CD4-positive, alpha-beta T cell (primary cell): ENCODE measurements around the gene CCDC154. TPM values are rescaled to one million over a fixed set of nuclear protein-coding genes. Genes with fewer than 3 reads are reported as not detected.

Experiments
- ATAC-seq: fragments of 200-7000 bp; cut with Tn5 transposase; one replicate; pipeline ENCODE4 v1.10.0; 2022; ENCODE audit warnings: mild to moderate bottlenecking; ENCODE audit not compliant: poor library complexity
- CTCF ChIA-PET: fragments of 350-600 bp; sonication (Branson Sonifier 250); formaldehyde crosslinking; loops from one replicate; lab custom pipeline; 2021; ENCODE audit warnings: antibody characterized with exemption, inconsistent platforms; lab: Charles Lee
- POLR2A ChIA-PET: fragments of 350-600 bp; sonication (Branson Sonifier 250); formaldehyde crosslinking; loops from one replicate; lab custom pipeline; 2021; ENCODE audit warnings: antibody characterized with exemption, inconsistent platforms; lab: Charles Lee
- DNase-seq, 14 experiments: peaks; one replicate each; pipeline ENCODE4 v3.0.0-alpha.2; 2013 to 2020; ENCODE audit warnings: mixed read lengths in 2 of 14
- H3K27ac ChIP-seq, 2 donors: one replicate each; pipeline versions ENCODE4 v1.5.1 to v1.7.0; 2013; ENCODE audit warnings: low read length in 2 of 2, low read depth in 1 of 2, mild to moderate bottlenecking in 1 of 2
- H3K27me3 ChIP-seq, 2 experiments: 1 replicate in 1 of 2; 2 replicates in 1 of 2; pipeline versions ENCODE4 v1.6.1 to v1.7.0; 2013; ENCODE audit warnings: low read length in 2 of 2, control low read depth in 1 of 2, mild to moderate bottlenecking in 1 of 2, moderate library complexity in 1 of 2; ENCODE audit not compliant: insufficient read depth in 2 of 2, control insufficient read depth in 1 of 2
- H3K36me3 ChIP-seq: one replicate; pipeline ENCODE4 v1.6.1; 2013; ENCODE audit warnings: low read length, control low read depth; ENCODE audit not compliant: insufficient read depth
- H3K4me1 ChIP-seq: one replicate; pipeline ENCODE4 v1.6.1; 2013; ENCODE audit warnings: low read length, control low read depth; ENCODE audit not compliant: insufficient read depth
- H3K4me3 ChIP-seq: one replicate; pipeline ENCODE4 v1.5.1; 2013; ENCODE audit warnings: mild to moderate bottlenecking, low read length, moderate library complexity
- H3K9me3 ChIP-seq, 2 experiments: 1 replicate in 1 of 2; 2 replicates in 1 of 2; pipeline versions ENCODE4 v1.6.1 to v1.7.0; 2013; ENCODE audit warnings: low read length in 2 of 2, mild to moderate bottlenecking in 2 of 2, control low read depth in 1 of 2, moderate library complexity in 1 of 2; ENCODE audit not compliant: control insufficient read depth in 1 of 2, insufficient read depth in 1 of 2
- H3K27ac Mint-ChIP-seq: one replicate; pipeline ENCODE4 v1.8.0; 2020; ENCODE audit warnings: mixed read lengths
- H3K27me3 Mint-ChIP-seq: one replicate; pipeline ENCODE4 v1.8.0; 2021; ENCODE audit warnings: mixed read lengths
- H3K36me3 Mint-ChIP-seq: one replicate; pipeline ENCODE4 v1.8.0; 2021; ENCODE audit warnings: low read depth, mixed read lengths
- H3K4me1 Mint-ChIP-seq: one replicate; pipeline ENCODE4 v1.8.0; 2021; ENCODE audit warnings: low read depth, mixed read lengths
- H3K4me3 Mint-ChIP-seq: one replicate; pipeline ENCODE4 v1.8.0; 2020; ENCODE audit warnings: mild to moderate bottlenecking, mixed read lengths
- H3K9me3 Mint-ChIP-seq: one replicate; pipeline ENCODE4 v1.8.0; 2020; ENCODE audit warnings: mixed read lengths
- intact Hi-C, 2 experiments: fragments of 100-400 bp; cut with DNase I in 1 of 2; cut with micrococcal nuclease in 1 of 2; formaldehyde crosslinking; loops; one replicate each; pipeline versions ENCODE4 v1.15.1 to v1.9.0; 2023 to 2025; cut with DNase I, micrococcal nuclease
- total RNA-seq, 174 experiments: library from RNA in 2 of 174; stranded (reverse) in 2 of 174; gene quantifications; one replicate each; pipeline ENCODE4 v1.2.3 and lab custom pipeline; 2021 to 2026
- TF ChIP-seq, protein P1 (sequence below): fragments of 200-600 bp; IDR thresholded peaks from one replicate; pipeline ENCODE4 v1.8.0; 2022; ENCODE audit warnings: antibody characterized with exemption, mild to moderate bottlenecking

CCDC154 gene
- total RNA-seq, 2 experiments from 2014 or later = 2.9 to 3.0 TPM

DNA sequence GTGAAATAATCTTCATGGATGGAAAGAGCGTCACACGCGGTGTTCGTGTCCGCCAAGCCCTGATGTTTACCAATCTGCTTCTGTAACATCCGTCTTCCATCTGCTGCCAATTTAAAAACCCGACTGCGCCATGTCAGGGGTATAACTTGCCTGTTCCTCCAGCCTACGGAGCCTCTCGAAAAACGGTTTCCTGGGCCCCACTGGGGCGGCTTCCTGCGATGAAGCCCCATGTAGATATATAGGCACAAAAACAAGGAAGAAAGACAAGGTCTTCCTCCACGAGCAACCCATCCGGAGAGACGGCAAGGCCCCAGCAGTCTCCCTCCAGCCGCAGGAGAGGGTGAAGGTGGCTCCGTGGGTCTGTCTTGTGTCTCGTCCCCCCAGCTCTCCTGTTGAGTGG is 44.3 kb upstream of the CCDC154 start, which contains the start of gene PTX4:
TSS of gene PTX4 (minus strand) at position 326 of the 400 bp plus-strand sequence. CDS start at position 291, 35 bp downstream.
- H3K4me1 Mint-ChIP-seq = peaks cover 10% of the 10 kb centered on the region
- Histone ChIP-seq H3K4me3 (no peak within 1 kb of the TSS), H3K4me1 (peaks cover 13% of the 10 kb centered on the region), H3K27ac (no peak within 1 kb of the TSS), H3K27me3 (no peaks in the 10 kb centered on the region), H3K9me3 (peaks cover 0 to 7% of the 10 kb centered on the region in 2 experiments), H3K36me3 (no peaks in the 10 kb centered on the region)
- no peak for ATAC-seq
- POLR2A ChIA-PET = interaction anchor here (0.9 kb wide), 1 partner anchor 68 kb away, joined by 4 read pairs; the partner anchor contains the start of gene UQCC4
- H3K27ac Mint-ChIP-seq = no peak within 1 kb of the TSS
- peaks cover 5% of the 10 kb centered on the region for H3K36me3 Mint-ChIP-seq
- TF ChIP-seq, protein P1, sequence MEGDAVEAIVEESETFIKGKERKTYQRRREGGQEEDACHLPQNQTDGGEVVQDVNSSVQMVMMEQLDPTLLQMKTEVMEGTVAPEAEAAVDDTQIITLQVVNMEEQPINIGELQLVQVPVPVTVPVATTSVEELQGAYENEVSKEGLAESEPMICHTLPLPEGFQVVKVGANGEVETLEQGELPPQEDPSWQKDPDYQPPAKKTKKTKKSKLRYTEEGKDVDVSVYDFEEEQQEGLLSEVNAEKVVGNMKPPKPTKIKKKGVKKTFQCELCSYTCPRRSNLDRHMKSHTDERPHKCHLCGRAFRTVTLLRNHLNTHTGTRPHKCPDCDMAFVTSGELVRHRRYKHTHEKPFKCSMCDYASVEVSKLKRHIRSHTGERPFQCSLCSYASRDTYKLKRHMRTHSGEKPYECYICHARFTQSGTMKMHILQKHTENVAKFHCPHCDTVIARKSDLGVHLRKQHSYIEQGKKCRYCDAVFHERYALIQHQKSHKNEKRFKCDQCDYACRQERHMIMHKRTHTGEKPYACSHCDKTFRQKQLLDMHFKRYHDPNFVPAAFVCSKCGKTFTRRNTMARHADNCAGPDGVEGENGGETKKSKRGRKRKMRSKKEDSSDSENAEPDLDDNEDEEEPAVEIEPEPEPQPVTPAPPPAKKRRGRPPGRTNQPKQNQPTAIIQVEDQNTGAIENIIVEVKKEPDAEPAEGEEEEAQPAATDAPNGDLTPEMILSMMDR = no peak
- no peak within 1 kb of the TSS for H3K4me3 Mint-ChIP-seq
- CTCF ChIA-PET = no interaction called here
- no peaks in the 10 kb centered on the region for H3K9me3 Mint-ChIP-seq
- intact Hi-C loops = no loop called here
- H3K27me3 Mint-ChIP-seq = no peaks in the 10 kb centered on the region
- DNase-seq = no peak

DNA sequence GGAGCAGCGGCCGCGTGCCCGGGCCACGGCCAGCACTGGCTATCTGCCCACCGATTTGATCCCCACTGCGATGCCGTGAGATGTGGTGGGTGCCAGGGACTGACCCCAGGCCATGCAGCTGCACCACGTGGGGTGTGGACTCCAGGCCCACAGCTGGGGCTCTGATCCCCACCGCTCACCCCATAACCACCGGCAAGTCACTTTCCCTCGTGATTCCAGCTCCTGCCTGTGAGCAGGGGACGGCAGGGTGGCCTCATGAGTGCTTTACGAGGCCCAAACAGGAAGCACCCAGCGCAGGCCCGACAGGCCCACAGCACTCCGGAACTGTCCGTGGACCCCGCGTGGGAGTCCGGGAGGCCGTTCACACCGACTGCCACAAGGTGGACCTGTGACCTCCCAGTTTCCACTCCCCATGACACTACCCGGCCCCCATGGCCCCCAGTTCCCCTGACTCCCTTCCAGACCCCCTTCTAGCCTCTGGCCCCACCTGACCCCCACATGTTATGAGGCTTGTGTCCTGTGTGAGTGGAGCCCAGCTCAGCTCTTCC is 43.8 kb upstream of the CCDC154 start:
- no peaks in the 10 kb centered on the region for H3K27me3 Mint-ChIP-seq

DNA sequence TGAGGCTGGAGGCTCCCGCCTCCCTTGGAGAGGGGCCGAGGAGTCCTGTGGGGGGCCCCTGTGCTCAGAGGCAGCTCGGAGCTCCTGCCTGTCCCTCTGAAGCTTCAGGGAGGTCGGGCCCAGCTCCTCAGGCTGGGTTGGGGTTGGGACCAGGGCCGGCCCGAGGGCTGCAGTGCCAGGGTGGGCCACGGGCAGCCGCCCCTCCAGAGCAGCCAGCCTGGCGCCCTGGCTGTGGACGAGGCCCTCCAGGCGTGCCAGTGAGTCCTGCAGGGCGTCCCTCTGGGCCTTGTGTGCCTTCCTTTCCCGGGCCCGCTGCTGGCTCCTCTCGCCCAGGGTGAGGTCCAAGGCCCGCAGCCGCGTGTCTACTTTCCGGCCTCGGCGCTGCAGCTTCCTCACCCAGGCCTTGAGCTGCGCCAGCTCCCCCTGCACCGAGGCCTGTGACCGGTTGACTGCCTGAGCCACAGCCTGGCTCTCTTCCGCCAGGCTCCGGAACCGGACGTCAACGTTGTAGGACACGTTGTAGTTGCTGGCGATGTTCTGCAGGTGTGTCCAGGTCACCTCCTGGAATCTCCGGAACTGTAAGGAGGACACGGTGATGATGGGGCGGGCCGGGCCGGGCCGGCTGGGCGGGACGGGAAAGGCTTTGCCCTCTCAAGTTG is 43.2 kb upstream of the CCDC154 start:
- Histone ChIP-seq H3K36me3 (no peaks in the 10 kb centered on the region), H3K4me3 (no peak overlapping the region), H3K4me1 (peaks cover 6% of the 10 kb centered on the region), H3K27ac (no peak overlapping the region), H3K27me3 (no peaks in the 10 kb centered on the region), H3K9me3 (peaks cover 0 to 7% of the 10 kb centered on the region in 2 experiments)
- Mint-ChIP-seq H3K4me3 (no peak overlapping the region), H3K27ac (no peak overlapping the region), H3K9me3 (no peaks in the 10 kb centered on the region), H3K27me3 (no peaks in the 10 kb centered on the region), H3K4me1 (peaks cover 3% of the 10 kb centered on the region), H3K36me3 (no peaks in the 10 kb centered on the region)
- CTCF ChIA-PET = no interaction called here
- TF ChIP-seq, protein P1 = no peak
- POLR2A ChIA-PET = no interaction called here
- ATAC-seq (no peak), DNase-seq (no peak)
- intact Hi-C loops = no loop called here

More for the DNA sequence above, 43.8 kb upstream of the CCDC154 start:
- POLR2A ChIA-PET = no interaction called here
- CTCF ChIA-PET = no interaction called here
- H3K9me3 Mint-ChIP-seq = no peaks in the 10 kb centered on the region
- Histone ChIP-seq H3K36me3 (no peaks in the 10 kb centered on the region), H3K27me3 (no peaks in the 10 kb centered on the region), H3K9me3 (peaks cover 0 to 7% of the 10 kb centered on the region in 2 experiments), H3K4me1 (peaks cover 12% of the 10 kb centered on the region), H3K4me3 (no peak overlapping the region), H3K27ac (no peak overlapping the region)
- H3K27ac Mint-ChIP-seq = no peak overlapping the region
- intact Hi-C loops = no loop called here
- no peak overlapping the region for H3K4me3 Mint-ChIP-seq
- ATAC-seq (no peak), DNase-seq (no peak)
- peaks cover 5% of the 10 kb centered on the region for H3K36me3 Mint-ChIP-seq
- TF ChIP-seq, protein P1 = no peak
- peaks cover 9% of the 10 kb centered on the region for H3K4me1 Mint-ChIP-seq
